Suprapubic skin (tissue), 4 donors: Measurements from ENCODE around the gene UGCG.

ENCODE experiments used
- POLR2A ChIP-seq, 2 donors: fragments of 450-650 bp; IDR thresholded peaks; one replicate each; pipeline ENCODE4 v1.6.1; 2017; ENCODE audit warnings: antibody characterized with exemption in 2 of 2, mild to moderate bottlenecking in 2 of 2, moderate library complexity in 2 of 2
- POLR2AphosphoS5 ChIP-seq, 3 donors: sonication (generic); formaldehyde crosslinking; IDR thresholded peaks; one replicate each; pipeline ENCODE4 v1.6.1; 2017; ENCODE audit warnings: antibody characterized with exemption in 3 of 3
- TF ChIP-seq, protein P1 (sequence below), 2 donors: fragments of 200-600 bp in 1 of 2; fragments of 450-650 bp in 1 of 2; sonication (generic) in 1 of 2; IDR thresholded peaks; one replicate each; pipeline ENCODE4 v1.5.1; 2016 to 2019; ENCODE audit warnings: antibody characterized with exemption in 2 of 2, mild to moderate bottlenecking in 1 of 2, moderate library complexity in 1 of 2

DNA sequence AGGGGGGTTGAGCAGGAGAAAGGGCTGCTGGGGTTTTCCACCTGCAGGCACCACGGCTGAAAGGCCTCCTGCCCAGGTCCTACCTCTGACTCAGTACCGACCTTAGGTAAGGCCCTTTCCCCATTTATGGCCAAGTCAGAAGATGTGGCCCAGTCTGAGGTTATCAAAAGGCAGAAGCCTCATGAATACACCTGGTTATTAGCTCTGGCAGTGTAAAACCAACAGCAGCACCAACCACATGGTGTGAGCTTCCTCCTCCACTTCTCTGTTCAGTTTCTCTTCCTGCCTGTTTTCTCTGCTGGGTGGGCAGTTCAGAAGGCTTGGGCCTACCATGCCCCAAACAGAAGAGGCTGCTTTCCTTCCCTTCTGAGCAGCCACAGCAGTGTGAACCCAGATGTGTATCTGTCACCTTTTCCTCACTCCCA is 86.9 kb downstream of the UGCG start:
- TF ChIP-seq, protein P1, sequence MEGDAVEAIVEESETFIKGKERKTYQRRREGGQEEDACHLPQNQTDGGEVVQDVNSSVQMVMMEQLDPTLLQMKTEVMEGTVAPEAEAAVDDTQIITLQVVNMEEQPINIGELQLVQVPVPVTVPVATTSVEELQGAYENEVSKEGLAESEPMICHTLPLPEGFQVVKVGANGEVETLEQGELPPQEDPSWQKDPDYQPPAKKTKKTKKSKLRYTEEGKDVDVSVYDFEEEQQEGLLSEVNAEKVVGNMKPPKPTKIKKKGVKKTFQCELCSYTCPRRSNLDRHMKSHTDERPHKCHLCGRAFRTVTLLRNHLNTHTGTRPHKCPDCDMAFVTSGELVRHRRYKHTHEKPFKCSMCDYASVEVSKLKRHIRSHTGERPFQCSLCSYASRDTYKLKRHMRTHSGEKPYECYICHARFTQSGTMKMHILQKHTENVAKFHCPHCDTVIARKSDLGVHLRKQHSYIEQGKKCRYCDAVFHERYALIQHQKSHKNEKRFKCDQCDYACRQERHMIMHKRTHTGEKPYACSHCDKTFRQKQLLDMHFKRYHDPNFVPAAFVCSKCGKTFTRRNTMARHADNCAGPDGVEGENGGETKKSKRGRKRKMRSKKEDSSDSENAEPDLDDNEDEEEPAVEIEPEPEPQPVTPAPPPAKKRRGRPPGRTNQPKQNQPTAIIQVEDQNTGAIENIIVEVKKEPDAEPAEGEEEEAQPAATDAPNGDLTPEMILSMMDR (IDR thresholded peaks at IDR 0.05): no peak
- no peak for TF ChIP-seq POLR2A (IDR thresholded peaks at IDR 0.05)
- no peak for TF ChIP-seq POLR2AphosphoS5 (IDR thresholded peaks at IDR 0.05)
